D721Med (cell line): ENCODE measurements around the gene ZNF169.
"Not testable (repeated sequence)": the region's sequence is repeated elsewhere in the genome, so short reads cannot be mapped to it uniquely, and the experiment has no call there.

Experiments used
- DNase-seq: peaks from one replicate; pipeline ENCODE4 v3.0.0; 2011; ENCODE audit warnings: low spot score; ENCODE audit not compliant: insufficient read length
- FAIRE-seq: peaks from 2 replicates; lab custom pipeline; 2011; peaks lifted over from hg19 to GRCh38; lab: Jason Lieb, UNC
- CTCF ChIP-seq: IDR thresholded peaks from 2 replicates; pipeline ENCODE4 v1.5.1; 2012; ENCODE audit warnings: mild to moderate bottlenecking, control low read depth; ENCODE audit not compliant: insufficient read depth; ENCODE audit errors: missing control alignments

ZNF169 gene

GRCh38 chr9:94270009-94270408 is 10.9 kb downstream of the ZNF169 start:
- DNase-seq (no peak), FAIRE-seq (no peak)
- no peak for TF ChIP-seq CTCF

- FAIRE-seq, DNase-seq: not testable (repeated sequence)
Measured at GRCh38 chr9:94277029-94277428, 17.9 kb downstream of the ZNF169 start.

DNA sequence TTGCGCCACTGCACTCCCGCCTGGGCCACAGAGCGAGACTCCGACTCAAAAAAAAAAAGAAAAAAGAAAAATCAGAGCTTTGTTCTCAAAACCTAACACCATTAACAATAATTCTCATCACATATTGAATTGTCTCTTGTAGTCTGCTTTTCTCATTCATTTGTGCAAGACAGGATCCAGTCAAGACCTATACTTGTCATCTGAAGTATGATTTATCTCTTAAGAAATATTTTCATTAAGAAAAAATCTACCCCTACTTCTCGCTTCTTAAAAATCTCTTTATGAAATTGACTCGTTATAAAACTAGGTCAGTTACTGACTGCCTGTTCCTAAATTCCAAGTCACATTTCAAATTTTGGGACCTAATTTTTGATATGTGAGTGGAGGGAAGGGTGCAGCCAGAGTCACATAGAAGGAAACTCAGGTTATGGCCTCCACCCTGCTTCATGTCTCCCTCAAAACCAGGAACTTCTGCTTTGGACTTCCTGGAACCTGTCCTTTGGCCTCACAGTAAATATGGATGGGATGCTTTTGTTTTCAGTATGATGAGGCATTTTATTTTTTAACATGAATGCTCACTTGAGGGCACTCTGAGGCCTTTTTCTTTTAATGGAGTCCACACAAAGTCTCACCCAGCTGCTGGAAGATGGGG is 18.9 kb downstream of the ZNF169 start:
- FAIRE-seq (no peak), DNase-seq (no peak)
- TF ChIP-seq CTCF, result no peak

DNA sequence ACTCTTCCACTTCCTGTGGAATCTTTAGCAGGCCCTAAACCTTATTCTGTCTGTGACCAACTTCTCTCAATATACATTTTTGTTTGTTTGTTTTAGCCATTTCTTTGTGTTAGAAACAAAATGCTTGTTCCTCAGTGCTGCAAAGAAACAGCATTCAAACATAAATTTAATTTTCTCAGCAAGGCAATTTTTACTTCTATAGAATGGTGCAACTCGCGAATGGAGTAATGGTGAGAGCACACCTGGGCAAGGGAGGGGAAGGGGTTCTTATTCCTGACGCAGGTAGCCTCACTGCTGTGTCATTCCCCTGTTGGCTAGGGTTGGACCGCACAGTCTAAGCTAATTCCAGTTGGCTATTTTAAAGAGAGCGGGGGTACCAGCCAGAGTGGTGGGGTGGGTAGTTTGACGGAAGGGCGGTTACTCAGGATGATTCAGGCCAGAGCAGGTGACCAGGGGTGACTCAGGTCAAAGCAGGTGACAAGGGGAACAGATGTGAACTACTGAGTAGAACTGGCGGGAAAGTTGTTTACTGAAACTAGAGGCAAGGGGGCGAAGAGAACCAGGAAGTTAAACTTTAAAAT is 21.4 kb downstream of the ZNF169 start:
- FAIRE-seq (no peak), DNase-seq (no peak)
- no peak for TF ChIP-seq CTCF

GRCh38 chr9:94281101-94281500 is 22.0 kb downstream of the ZNF169 start:
- DNase-seq, result no peak
- no peak for FAIRE-seq

GRCh38 chr9:94286116-94286515 is 27.0 kb downstream of the ZNF169 start:
- DNase-seq, result no peak
- no peak for TF ChIP-seq CTCF
- no peak for FAIRE-seq

More at GRCh38 chr9:94281101-94281500, 22.0 kb downstream of the ZNF169 start:
- no peak for TF ChIP-seq CTCF

- DNase-seq (no peak), FAIRE-seq (no peak)
- no peak for TF ChIP-seq CTCF
Measured at GRCh38 chr9:94287877-94288513, 28.9 kb downstream of the ZNF169 start.
